GM18520 (cell line): Measurements from ENCODE around the gene PDXK.

Experiments used
- ATAC-seq: cut with Tn5 transposase; IDR thresholded peaks from one replicate; pipeline ENCODE4 v1.9.1; 2021; ENCODE audit not compliant: unreplicated experiment

PDXK gene

GRCh38 chr21:43762303-43763128 is 43.6 kb downstream of the PDXK start:
- ATAC-seq, result no peak

GRCh38 chr21:43763901-43764523 is 45.1 kb downstream of the PDXK start:
- no peak for ATAC-seq

- ATAC-seq, result no peak
Measured at GRCh38 chr21:43764576-43765495, 45.9 kb downstream of the PDXK start.

- ATAC-seq, result no peak
Measured at GRCh38 chr21:43766734-43767497, 48.0 kb downstream of the PDXK start.

GRCh38 chr21:43767498-43767983 is 48.6 kb downstream of the PDXK start:
- no peak for ATAC-seq

GRCh38 chr21:43767984-43768867 is 49.3 kb downstream of the PDXK start:
- ATAC-seq, result no peak

- no peak for ATAC-seq
Measured at GRCh38 chr21:43768868-43769167, 49.9 kb downstream of the PDXK start.

- no peak for ATAC-seq
Measured at GRCh38 chr21:43769325-43769958, 50.5 kb downstream of the PDXK start.

- no peak for ATAC-seq
Measured at GRCh38 chr21:43770066-43770655, 51.2 kb downstream of the PDXK start.

- no peak for ATAC-seq
Measured at GRCh38 chr21:43771199-43771675, 52.3 kb downstream of the PDXK start.

GRCh38 chr21:43771698-43772424 is 52.9 kb downstream of the PDXK start:
- no peak for ATAC-seq

- no peak for ATAC-seq
Measured at GRCh38 chr21:43772425-43772821, 53.5 kb downstream of the PDXK start.

GRCh38 chr21:43774163-43774562 is 55.2 kb downstream of the PDXK start:
- no peak for ATAC-seq

GRCh38 chr21:43775190-43775589 is 56.3 kb downstream of the PDXK start:
- ATAC-seq, result no peak

- peak; percentile 45 for ATAC-seq
Measured at GRCh38 chr21:43775795-43776430, 57.0 kb downstream of the PDXK start, which contains the start of gene CSTB. Gene CSTB, minus strand, starts transcription at chr21:43776308. Its CDS starts 39 bp downstream, at chr21:43776269.

- no peak for ATAC-seq
Measured at GRCh38 chr21:43777953-43778352, 59.0 kb downstream of the PDXK start.
